ENCODE data around the gene ATP8B3. TPM values are rescaled to one million over a fixed set of nuclear protein-coding genes. Genes with fewer than 3 reads are reported as not detected.

Gene ATP8B3
- total RNA-seq, 4 donors from 2014 or later: 1.3 to 2.0 (median 1.6) TPM; not detected in 1

GRCh38 chr19:1812426-1813191, 533 bp upstream of the ATP8B3 start:
- no peaks in the 10 kb centered on the region for H3K27me3 ChIP-seq
- 1% methylated on average over 44 to 46 of the region's 47 CpGs for WGBS, 2 donors
- H3K27ac ChIP-seq: peak overlapping the region in 2 of 3 donors; percentile 51 to 52
- peaks cover 14 to 19% of the 10 kb centered on the region in 2 donors for H3K4me1 ChIP-seq
- no peaks in the 10 kb centered on the region for H3K9me3 ChIP-seq
- peak; percentile 93 to 96 for DNase-seq
- intact Hi-C loops (cut with DNase I): loop anchor here (10.0 kb wide), 1 partner anchor 258 kb away; no protein-coding TSS in a partner anchor
- peak overlapping the region in 2 of 3 donors; percentile 33 to 39 for H3K4me3 ChIP-seq (replicated peaks in 1 of 3)
- peaks cover 24 to 29% of the 10 kb centered on the region in 2 donors for H3K36me3 ChIP-seq
- TF ChIP-seq POLR2A (IDR thresholded peaks at IDR 0.05) (peak in 1 of 2 donors; percentile 35), CTCF (IDR thresholded peaks at IDR 0.05) (peak in 4 of 6 experiments; percentile 42 to 55 (median 48))

GRCh38 chr19:1811472-1811894, 593 bp downstream of the ATP8B3 start:
- peak overlapping the region in 2 of 3 donors; percentile 51 to 52 for H3K27ac ChIP-seq
- intact Hi-C loops (cut with DNase I): loop anchor here (10.0 kb wide), 1 partner anchor 257 kb away; no protein-coding TSS in a partner anchor
- no peaks in the 10 kb centered on the region for H3K9me3 ChIP-seq
- DNase-seq: peak; percentile 77 to 78
- no peaks in the 10 kb centered on the region for H3K27me3 ChIP-seq
- H3K4me1 ChIP-seq: peaks cover 14 to 20% of the 10 kb centered on the region in 2 donors
- WGBS, 2 donors: 21 to 28% methylated on average over 11 to 13 of the region's 13 CpGs
- peak overlapping the region in 1 of 3 donors; percentile 39 for H3K4me3 ChIP-seq (replicated peaks in 1 of 3)
- no peak for TF ChIP-seq POLR2A (IDR thresholded peaks at IDR 0.05)
- TF ChIP-seq CTCF (IDR thresholded peaks at IDR 0.05): no peak
- peaks cover 13 to 18% of the 10 kb centered on the region in 2 donors for H3K36me3 ChIP-seq

DNA sequence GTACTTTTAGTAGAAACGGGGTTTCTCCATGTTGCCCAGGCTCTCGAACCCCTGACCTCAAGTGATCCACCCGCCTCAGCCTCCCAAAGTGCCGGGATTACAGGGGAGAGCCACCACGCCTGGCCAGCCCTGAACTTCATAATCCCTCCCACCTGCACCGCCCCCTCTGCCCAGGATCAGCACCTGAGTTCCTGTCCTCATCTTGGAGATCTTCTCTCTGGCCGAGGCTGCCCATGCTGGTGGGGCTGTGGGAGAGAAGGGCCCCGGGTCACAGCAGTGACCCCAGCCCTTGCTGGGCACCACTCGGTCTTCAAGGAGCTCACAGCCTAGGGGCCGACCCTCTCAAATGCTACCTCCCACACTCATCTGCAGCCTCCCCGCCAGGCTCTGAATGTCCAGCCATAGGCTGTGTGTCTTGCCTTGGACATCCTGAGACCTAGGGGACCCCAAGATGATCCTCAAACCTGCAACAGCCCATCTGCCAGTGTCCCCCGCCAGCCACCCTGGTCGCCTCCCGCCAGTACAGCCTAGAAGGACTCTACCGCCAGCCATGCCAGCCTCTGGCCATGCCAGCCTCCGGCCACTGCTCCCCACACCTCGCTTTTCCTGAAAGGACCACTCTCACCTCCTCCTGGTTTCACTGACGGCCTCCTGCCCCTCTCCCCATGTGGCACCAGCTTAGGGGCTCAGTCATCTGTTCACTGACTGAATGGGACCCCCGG, 1.5 kb downstream of the ATP8B3 start:
- intact Hi-C loops (cut with DNase I): loop anchor here (10.0 kb wide), 1 partner anchor 256 kb away; no protein-coding TSS in a partner anchor
- H3K9me3 ChIP-seq: no peaks in the 10 kb centered on the region
- TF ChIP-seq CTCF (IDR thresholded peaks at IDR 0.05): no peak
- TF ChIP-seq POLR2A (IDR thresholded peaks at IDR 0.05): no peak
- peaks cover 14 to 20% of the 10 kb centered on the region in 2 donors for H3K4me1 ChIP-seq
- H3K4me3 ChIP-seq (replicated peaks in 1 of 3): no peak overlapping the region
- no peak for DNase-seq
- WGBS, 2 donors: 92 to 94% methylated on average over 14 to 17 of the region's 19 CpGs
- H3K36me3 ChIP-seq: peaks cover 4 to 9% of the 10 kb centered on the region in 2 donors
- H3K27ac ChIP-seq: no peak overlapping the region
- H3K27me3 ChIP-seq: no peaks in the 10 kb centered on the region

DNA sequence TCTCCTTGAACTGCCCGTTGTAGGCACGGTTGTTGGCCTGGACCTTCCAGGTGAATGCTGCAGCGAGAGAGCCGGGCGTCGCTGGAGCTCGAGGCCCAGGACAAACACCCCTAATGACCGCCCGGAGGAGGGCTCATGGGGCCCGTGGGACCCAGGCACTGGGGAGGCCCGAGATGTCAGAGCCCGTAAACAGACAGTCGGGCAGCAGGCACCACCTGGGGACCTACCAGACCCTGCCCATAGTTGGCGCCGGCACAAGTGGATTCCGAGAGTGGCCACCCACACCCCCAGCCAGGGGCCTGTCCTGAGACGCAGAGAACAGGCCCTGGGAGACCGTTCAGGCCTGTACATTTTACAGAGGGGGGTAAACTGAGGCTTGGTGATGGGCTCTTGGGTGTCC, 2.4 kb downstream of the ATP8B3 start:
- intact Hi-C loops (cut with DNase I): loop anchor here (10.0 kb wide), 1 partner anchor 255 kb away; no protein-coding TSS in a partner anchor
- no peak overlapping the region for H3K27ac ChIP-seq
- H3K9me3 ChIP-seq: no peaks in the 10 kb centered on the region
- DNase-seq: no peak
- TF ChIP-seq CTCF (IDR thresholded peaks at IDR 0.05) (no peak), POLR2A (IDR thresholded peaks at IDR 0.05) (no peak)
- 74 to 82% methylated on average over 5 to 9 of the region's 18 CpGs for WGBS, 2 donors
- H3K36me3 ChIP-seq: no peaks in the 10 kb centered on the region
- H3K4me3 ChIP-seq (replicated peaks in 1 of 3): no peak overlapping the region
- peaks cover 14 to 20% of the 10 kb centered on the region in 2 donors for H3K4me1 ChIP-seq
- no peaks in the 10 kb centered on the region for H3K27me3 ChIP-seq
